ENCODE measurements around the gene ARL16. TPM values are rescaled to one million over a fixed set of nuclear protein-coding genes. Genes with fewer than 3 reads are reported as not detected.

The ARL16 gene
- total RNA-seq, result 10 to 100 TPM; 24.6 to 25.0 TPM

GRCh38 chr17:81683584-81684441 lies at the start of gene ARL16, which contains the start of gene HGS:
TSS of gene ARL16 (minus strand) at chr17:81683797. CDS start at chr17:81683753, 44 bp downstream.
TSS of gene HGS (plus strand) at chr17:81684011. CDS start at chr17:81684067, 56 bp downstream.
- Histone ChIP-seq H3K27me3 (no peaks in the 10 kb centered on the region), H3K9ac (ENCODE audit: low read depth in 2 of 2, low read length in 2 of 2) (peak within 1 kb of the TSS; percentile 94 to 98), H3K9me3 (no peaks in the 10 kb centered on the region), H3K27ac (peak within 1 kb of the TSS; percentile 71), H3K36me3 (peaks cover 16% of the 10 kb centered on the region), H3K4me3 (peak within 1 kb of the TSS; percentile 99), H3K4me1 (peaks cover 8% of the 10 kb centered on the region)
- TF ChIP-seq, protein P1, sequence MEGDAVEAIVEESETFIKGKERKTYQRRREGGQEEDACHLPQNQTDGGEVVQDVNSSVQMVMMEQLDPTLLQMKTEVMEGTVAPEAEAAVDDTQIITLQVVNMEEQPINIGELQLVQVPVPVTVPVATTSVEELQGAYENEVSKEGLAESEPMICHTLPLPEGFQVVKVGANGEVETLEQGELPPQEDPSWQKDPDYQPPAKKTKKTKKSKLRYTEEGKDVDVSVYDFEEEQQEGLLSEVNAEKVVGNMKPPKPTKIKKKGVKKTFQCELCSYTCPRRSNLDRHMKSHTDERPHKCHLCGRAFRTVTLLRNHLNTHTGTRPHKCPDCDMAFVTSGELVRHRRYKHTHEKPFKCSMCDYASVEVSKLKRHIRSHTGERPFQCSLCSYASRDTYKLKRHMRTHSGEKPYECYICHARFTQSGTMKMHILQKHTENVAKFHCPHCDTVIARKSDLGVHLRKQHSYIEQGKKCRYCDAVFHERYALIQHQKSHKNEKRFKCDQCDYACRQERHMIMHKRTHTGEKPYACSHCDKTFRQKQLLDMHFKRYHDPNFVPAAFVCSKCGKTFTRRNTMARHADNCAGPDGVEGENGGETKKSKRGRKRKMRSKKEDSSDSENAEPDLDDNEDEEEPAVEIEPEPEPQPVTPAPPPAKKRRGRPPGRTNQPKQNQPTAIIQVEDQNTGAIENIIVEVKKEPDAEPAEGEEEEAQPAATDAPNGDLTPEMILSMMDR (IDR thresholded peaks at IDR 0.05), result no peak
- intact Hi-C loops (cut with DNase I), result no loop called here
- DNase-seq, result peak; percentile 98

DNA sequence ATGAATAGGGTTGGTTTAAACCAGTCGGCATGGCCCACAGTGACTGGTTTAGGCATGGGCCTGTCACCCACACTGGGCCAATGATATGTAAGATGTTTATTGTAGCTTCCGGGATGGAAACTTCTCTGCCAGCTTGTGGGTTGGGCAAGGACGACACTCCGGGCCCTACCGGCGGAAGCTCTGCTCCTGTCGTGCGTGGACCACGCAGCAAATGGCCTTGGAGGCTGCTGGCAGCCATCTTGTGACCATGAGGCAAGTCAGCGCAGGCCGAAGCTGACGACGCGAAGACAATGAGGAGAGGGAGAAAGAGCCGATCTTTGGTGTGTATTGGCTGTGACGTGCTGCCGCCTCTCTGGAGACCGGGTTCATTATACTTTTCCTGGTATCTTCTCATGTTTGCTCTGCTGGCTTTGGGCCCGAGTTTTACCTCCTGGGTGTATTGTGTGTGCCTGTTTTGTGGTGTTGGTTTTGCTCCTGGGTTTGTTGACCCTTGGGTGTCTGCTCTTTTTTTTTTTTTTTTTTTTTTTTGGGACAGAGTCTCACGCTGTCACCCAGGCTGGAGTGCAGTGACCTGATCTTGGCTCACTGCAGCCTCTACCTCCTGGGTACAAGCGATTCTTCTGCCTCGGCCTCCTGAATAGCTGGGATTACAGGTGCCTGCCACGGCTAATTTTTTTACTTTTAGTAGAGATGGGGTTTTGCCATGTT lies 43.9 kb upstream of the ARL16 start:
- intact Hi-C loops (cut with DNase I), result no loop called here
- peak; percentile 82 for DNase-seq
- TF ChIP-seq, protein P1 (IDR thresholded peaks at IDR 0.05), result no peak
- H3K27me3 ChIP-seq, result no peaks in the 10 kb centered on the region
- H3K4me3 ChIP-seq, result no peak overlapping the region
- H3K9ac ChIP-seq (ENCODE audit: low read depth in 2 of 2, low read length in 2 of 2), result peak overlapping the region in 1 of 2 donors; percentile 6
- H3K36me3 ChIP-seq, result no peaks in the 10 kb centered on the region
- no peaks in the 10 kb centered on the region for H3K9me3 ChIP-seq
- H3K4me1 ChIP-seq, result peaks cover 12% of the 10 kb centered on the region
- H3K27ac ChIP-seq, result peak overlapping the region; percentile 41

GRCh38 chr17:81726004-81726403 lies 42.4 kb upstream of the ARL16 start:
- H3K4me1 ChIP-seq, result peaks cover 14% of the 10 kb centered on the region
- TF ChIP-seq, protein P1 (IDR thresholded peaks at IDR 0.05), result no peak
- no peak overlapping the region for H3K4me3 ChIP-seq
- no peaks in the 10 kb centered on the region for H3K27me3 ChIP-seq
- no peak overlapping the region for H3K9ac ChIP-seq (ENCODE audit: low read depth in 2 of 2, low read length in 2 of 2)
- intact Hi-C loops (cut with DNase I), result no loop called here
- DNase-seq, result no peak
- no peaks in the 10 kb centered on the region for H3K9me3 ChIP-seq
- no peak overlapping the region for H3K27ac ChIP-seq
- no peaks in the 10 kb centered on the region for H3K36me3 ChIP-seq

DNA sequence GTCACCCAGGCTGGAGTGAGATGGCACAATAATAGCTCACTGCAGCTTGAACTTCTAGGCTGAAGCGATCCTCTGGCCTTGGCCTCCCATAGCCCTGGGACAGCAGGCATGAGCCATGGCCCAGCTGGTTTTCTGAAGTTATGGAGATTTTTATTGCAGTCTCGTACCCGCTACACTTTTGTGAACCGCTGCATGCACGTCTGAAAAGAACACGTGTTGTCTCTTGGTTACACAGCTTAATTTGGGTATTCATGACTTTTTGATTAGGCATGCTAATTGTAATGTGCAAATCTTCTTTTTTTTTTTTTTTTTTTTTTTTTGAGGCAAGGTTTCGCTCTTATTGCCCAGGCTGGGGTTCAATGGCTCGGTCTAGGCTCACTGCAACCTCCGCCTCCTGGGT lies 41.8 kb upstream of the ARL16 start:
- no peak for DNase-seq
- no peak overlapping the region for H3K27ac ChIP-seq
- intact Hi-C loops (cut with DNase I), result no loop called here

DNA sequence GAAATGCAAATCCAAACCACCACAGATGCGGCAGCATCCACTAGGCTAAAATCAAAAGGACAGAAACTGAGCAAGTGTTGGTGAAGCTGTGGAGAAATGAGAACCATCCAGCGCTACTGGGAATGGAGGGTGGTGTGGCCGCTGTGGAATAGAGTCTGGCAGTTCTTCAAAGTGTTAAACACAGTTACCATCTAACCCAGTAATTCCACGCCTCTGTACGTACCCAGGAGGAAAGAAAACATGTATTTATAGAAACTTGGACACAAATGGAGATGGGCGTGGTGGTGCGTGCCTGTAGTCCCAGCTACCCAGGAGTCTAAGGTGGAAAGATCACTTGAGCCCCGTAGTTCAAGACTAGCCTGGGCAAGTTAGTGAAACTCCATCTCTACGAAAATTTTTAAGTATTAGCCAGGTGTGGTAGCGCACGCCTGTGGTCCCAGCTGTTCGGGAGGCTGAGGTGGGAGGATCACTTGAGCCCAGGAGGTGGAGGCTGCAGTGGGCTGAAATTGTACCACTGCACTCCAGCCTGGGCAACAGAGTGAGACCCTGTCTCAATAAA lies 40.1 kb upstream of the ARL16 start:
- peak; percentile 65 for DNase-seq
- no peaks in the 10 kb centered on the region for H3K9me3 ChIP-seq
- no peaks in the 10 kb centered on the region for H3K36me3 ChIP-seq
- intact Hi-C loops (cut with DNase I), result no loop called here
- peaks cover 14% of the 10 kb centered on the region for H3K4me1 ChIP-seq
- H3K27me3 ChIP-seq, result no peaks in the 10 kb centered on the region
- TF ChIP-seq, protein P1 (IDR thresholded peaks at IDR 0.05), result no peak
- peak overlapping the region in 1 of 2 donors; percentile 63 for H3K9ac ChIP-seq (ENCODE audit: low read depth in 2 of 2, low read length in 2 of 2)
- no peak overlapping the region for H3K4me3 ChIP-seq
- peak overlapping the region; percentile 53 for H3K27ac ChIP-seq

More for the DNA sequence above, 41.8 kb upstream of the ARL16 start:
- Histone ChIP-seq H3K4me3 (no peak overlapping the region), H3K4me1 (peaks cover 14% of the 10 kb centered on the region), H3K9me3 (no peaks in the 10 kb centered on the region), H3K27me3 (no peaks in the 10 kb centered on the region), H3K36me3 (no peaks in the 10 kb centered on the region), H3K9ac (ENCODE audit: low read depth in 2 of 2, low read length in 2 of 2) (no peak overlapping the region)
- TF ChIP-seq, protein P1 (IDR thresholded peaks at IDR 0.05), result no peak
